GM10266 (cell line): ENCODE measurements around the gene MYO1C.

Source experiments
- DNase-seq: peaks from one replicate; pipeline ENCODE4 v3.0.0; 2012; ENCODE audit errors: extremely low spot score
- TF ChIP-seq, protein P1 (sequence below): IDR thresholded peaks from 2 replicates; pipeline ENCODE4 v1.5.1; 2012; ENCODE audit warnings: mild to moderate bottlenecking, low read depth; ENCODE audit not compliant: control insufficient read depth, insufficient read depth; ENCODE audit errors: missing control alignments

The MYO1C gene

DNA sequence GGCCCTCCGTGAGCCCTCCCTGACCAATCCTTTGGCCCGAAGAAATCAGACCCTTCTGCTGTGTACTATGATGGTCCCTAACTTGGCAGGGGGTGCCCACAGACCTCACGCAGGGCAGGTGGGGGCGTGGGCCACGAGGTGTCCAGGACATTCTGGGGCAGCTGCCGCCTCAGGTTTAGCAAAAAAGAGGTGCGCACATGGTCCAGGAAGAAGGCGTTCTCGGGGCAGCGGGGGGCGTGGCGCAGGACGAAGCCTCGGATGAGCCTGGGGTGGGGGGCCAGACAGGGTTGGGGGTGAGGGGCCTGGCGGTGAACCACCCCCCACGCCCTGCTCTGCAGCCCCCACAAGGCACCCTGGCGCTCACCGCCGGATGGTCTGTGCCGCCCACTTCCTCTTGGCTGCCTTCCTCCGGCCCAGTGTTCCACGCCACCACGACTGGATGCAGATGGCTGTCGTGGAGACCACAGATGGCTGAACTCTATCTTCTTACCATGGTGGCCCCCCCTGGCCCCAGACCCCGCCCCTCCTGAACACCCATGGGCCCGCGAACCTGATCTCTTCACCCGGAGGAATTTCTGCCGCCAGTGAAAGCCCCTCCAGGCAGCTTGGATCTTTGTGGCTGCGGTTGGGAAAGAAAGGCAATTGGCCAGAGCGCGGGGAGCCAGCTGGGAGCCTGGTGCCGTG, 22.3 kb downstream of the MYO1C start:
- TF ChIP-seq, protein P1, sequence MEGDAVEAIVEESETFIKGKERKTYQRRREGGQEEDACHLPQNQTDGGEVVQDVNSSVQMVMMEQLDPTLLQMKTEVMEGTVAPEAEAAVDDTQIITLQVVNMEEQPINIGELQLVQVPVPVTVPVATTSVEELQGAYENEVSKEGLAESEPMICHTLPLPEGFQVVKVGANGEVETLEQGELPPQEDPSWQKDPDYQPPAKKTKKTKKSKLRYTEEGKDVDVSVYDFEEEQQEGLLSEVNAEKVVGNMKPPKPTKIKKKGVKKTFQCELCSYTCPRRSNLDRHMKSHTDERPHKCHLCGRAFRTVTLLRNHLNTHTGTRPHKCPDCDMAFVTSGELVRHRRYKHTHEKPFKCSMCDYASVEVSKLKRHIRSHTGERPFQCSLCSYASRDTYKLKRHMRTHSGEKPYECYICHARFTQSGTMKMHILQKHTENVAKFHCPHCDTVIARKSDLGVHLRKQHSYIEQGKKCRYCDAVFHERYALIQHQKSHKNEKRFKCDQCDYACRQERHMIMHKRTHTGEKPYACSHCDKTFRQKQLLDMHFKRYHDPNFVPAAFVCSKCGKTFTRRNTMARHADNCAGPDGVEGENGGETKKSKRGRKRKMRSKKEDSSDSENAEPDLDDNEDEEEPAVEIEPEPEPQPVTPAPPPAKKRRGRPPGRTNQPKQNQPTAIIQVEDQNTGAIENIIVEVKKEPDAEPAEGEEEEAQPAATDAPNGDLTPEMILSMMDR = no peak
- no peak for DNase-seq

DNA sequence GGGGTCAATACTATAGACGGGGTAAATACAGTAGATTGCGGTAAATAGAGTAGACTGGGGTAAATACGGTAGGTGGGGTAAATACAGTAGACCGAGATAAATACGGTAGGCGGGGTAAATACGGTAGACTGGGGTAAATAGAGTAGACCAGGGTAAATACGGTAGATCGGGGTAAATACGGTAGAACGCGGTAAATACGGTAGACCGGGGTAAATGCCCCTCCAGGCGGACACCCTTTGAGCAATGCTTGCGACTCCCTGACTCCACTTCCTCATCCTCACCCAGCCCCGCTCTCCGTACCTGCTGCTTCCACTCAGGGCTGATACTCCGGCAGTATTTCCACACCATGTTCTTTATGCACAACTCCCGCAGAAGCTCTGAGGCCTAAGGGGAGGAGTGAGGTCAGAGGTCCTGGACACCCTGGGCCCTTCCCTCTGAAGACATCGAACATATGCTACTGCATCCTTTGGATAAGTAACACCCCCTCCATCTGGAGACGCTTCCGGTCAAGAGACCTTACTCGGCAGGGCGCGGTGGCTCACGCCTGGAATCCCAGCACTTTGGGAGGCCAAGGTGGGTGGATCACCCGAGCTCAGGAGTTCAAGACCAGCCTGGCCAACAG, 23.1 kb downstream of the MYO1C start:
- no peak for DNase-seq
- TF ChIP-seq, protein P1 = no peak

DNA sequence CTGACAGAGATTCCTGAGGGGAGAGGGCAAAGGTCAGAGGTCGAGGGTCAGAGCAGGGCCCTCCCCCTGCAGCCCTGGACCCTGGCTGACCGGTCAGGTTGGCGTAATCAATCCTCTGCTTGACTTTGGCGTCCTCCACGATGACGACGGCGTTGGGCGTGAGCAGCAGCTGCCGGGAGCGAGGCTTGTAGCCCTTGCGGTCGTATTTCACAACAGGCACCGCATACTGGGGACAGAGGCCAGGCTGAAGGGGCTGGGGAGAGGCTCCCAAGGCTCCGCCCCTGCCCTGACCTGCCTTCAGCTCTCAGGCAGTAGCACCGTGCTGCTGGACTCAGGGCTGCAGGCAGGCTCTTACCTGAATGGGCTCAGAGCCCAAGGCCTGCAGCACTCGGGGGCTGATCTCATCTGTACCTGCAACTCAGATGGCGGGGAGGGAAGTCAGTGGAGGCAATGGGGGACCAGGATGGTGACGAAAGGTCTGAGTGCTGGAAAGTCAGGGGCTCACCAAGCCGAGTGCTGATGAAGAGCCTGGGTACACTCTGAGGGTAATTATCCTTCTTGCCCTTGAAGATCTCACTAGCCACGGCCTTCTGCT, 24.5 kb downstream of the MYO1C start:
- DNase-seq = no peak
- TF ChIP-seq, protein P1 = no peak

DNA sequence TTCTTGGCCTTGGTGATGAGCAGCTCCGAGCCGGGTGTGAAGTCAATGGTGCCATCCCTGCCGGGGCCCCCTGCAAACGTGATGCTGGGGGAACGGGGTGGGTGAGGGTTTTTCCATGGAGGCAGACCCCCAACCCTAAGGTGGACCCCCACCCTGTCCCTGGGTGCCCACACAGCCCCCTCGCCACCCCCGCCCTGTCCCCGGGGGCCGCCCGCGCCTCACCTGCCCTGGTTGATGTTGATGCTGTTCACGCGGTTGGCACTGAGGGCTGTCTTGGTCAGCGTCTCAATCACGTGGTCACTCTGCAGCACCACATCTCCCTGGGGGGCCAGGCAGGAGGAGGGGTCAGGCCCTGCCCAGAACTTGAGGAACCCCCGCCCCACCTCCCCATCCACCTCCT, 25.2 kb downstream of the MYO1C start:
- DNase-seq = no peak
- TF ChIP-seq, protein P1 = no peak

DNA sequence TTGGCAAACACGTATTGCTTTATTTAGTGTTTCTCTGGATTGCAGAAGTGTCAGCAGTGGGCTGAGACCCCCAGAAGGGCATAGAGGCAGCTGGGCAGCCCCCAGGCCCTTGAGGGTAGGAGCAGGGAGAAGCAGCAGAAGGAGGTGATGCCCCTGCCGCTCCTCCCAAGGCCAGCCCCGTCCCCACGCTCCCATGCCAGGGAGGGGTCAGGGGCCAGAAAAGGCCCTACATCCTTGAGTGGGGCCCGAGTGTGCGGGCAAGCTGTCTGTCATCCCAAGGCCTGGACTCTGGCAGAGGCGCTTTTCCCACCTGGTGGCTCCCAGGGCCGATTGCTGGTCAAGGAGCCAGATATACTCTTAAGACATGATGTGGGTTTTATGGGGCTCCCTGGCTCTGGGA, 28.3 kb downstream of the MYO1C start:
- TF ChIP-seq, protein P1 = no peak
- no peak for DNase-seq

DNA sequence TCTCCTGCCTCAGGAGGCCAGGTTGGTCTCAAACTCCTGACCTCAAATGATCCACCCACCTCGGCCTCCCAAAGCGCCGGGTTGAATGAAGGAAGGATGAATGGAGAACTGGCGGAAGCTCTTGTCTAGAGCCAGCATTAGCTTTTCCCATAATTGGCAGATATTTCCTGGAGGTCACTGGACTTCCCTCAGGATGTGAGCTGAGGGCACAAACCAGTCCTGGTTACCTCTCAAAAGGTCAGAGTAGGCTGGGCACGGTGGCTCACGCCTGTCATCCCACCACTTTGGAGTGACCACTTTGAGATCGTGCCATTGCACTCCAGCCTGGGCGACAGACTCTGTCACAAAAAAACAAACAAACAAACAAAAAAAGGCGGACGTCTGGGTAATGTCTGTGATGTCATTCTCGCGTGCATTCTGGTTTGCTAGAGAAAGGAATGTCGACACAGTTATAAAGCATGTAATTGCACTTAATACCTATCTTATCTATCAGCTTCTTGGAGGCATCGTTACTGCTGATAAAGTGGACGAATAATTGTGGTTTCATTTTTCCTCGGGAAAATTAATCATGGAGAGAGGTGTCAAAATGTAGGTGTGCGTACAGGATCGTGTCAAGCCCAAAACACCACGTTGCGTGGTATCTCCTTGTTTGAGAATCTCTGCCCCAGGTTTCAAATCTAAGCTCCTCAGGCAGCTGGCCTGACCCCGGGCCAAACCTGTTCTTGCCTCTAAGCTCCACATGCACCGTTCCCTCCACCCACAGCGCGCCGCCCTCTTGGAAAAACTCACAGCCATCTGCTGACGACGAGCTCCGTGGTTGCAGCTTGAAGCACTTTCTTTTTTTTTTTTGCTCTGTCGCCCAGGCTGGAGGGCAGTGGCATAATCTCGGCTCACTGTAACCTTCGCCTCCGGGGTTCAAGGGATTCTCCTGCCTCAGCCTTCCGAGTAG, 30.0 kb downstream of the MYO1C start:
- no peak for DNase-seq
- TF ChIP-seq, protein P1 = no peak
